NB4 (cell line): Measurements from ENCODE around the gene IDH3G.

ENCODE experiments used
- CTCF ChIP-seq: IDR thresholded peaks from one replicate; pipeline ENCODE4 v1.5.1; 2012; ENCODE audit warnings: low read depth, low read length
- MAX ChIP-seq: IDR thresholded peaks from 2 replicates; pipeline ENCODE4 v1.6.1; 2011; ENCODE audit warnings: low read depth, low read length
- MYC ChIP-seq: IDR thresholded peaks from 2 replicates; pipeline ENCODE4 v1.6.1; 2011; ENCODE audit warnings: low read depth, low read length
- POLR2A ChIP-seq: IDR thresholded peaks from 2 replicates; pipeline ENCODE4 v1.6.1; 2011; ENCODE audit warnings: mild to moderate bottlenecking; ENCODE audit not compliant: insufficient read length; ENCODE audit errors: extremely low read depth

- no peak for TF ChIP-seq CTCF
- no peak for TF ChIP-seq POLR2A
- TF ChIP-seq MYC, result no peak
- TF ChIP-seq MAX, result no peak
Observed at GRCh38 chrX:153827016-153827415, 32.8 kb upstream of the IDH3G start.
